ENCODE measurements around the gene OAS3. TPM values are rescaled to one million over a fixed set of nuclear protein-coding genes. Genes with fewer than 3 reads are reported as not detected.

The OAS3 gene
- total RNA-seq, 1 donor from 2014 or later, result 11.9 TPM

DNA sequence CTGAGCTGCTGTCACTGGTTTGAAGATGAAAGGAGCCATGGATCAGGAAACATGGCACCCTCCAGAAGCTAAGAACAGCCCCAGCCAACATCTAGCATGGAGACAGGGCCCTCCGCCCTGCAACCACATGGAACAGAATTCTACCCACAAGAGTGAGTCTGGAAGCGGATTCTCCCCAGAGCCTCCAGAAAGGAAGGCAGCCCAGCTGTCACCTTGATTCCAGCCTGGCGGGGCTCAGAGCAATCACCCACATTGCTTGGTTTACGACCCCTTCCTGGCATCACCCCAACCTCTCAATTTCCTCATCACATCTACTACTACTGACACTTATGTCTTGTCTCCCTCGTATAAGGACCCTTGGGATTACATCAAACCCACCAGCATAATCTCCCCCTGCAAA lies 78.5 kb downstream of the OAS3 start:
- no peak for DNase-seq (ENCODE audit: low spot score)

DNA sequence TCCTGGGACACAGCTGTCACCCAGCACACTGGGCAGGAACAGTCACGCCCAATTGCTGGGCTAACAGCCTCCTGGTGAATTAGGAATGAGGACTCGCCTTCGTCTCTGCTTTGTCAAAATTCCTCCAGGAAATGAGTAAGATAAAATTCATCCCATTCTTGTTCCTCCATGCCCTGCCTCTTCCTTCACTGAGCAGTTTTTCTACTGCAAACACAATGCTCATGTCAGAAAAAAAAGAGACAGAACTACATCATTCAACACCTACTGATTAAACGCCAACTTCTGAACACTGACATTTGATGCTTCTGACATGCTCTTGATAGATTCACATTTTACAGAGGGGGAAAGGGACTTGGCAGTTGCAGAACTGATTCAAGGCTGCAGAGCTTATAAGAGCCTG lies 80.8 kb downstream of the OAS3 start:
- DNase-seq (ENCODE audit: low spot score), result no peak

DNA sequence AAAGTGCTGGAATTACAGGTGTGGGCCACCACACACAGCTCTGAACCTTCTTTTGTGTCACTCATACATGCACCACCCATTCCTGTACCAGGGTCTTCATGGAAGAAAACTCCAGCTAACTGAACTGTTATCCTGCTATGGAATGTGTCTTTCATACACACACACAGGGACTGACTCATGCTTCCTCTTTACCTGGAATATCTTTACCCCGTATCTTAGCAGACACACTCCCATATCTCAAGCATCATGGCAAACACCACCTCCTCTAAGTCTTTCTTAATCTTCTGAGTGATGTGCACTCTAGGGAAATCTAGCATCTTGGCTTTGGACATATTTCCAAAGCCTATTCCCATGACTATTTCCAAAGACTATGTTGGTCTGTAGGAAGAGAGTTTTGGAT lies 83.2 kb downstream of the OAS3 start:
- DNase-seq (ENCODE audit: low spot score), result no peak

Other genes starting within 250 kb of the OAS3 start
- 0.09 TPM for gene RPH3A, start 146.7 kb upstream of the OAS3 start, total RNA-seq
- gene OAS1, start 31.5 kb upstream of the OAS3 start, total RNA-seq, result 27.9 TPM
- 5.8 TPM for gene OAS2, start 40.0 kb downstream of the OAS3 start, total RNA-seq
- 4.1 TPM for gene DTX1, start 118.3 kb downstream of the OAS3 start, total RNA-seq
- gene RASAL1, start 197.3 kb downstream of the OAS3 start, total RNA-seq, result 0.92 TPM
- not detected for gene CFAP73, start 211.2 kb downstream of the OAS3 start, total RNA-seq
- gene DDX54, start 247.0 kb downstream of the OAS3 start, total RNA-seq, result 55.9 TPM
- gene RITA1, start 247.2 kb downstream of the OAS3 start, total RNA-seq, result 21.5 TPM

All from mucosa of gallbladder (tissue), 1 donor.